Astrocyte of the spinal cord (primary cell): ENCODE data around the gene SCGB3A2.

Experiments
- DNase-seq: peaks from one replicate; pipeline ENCODE4 v3.0.0; 2011; ENCODE audit warnings: low read depth, low spot score
- H3K4me3 ChIP-seq: 2 replicates; pipeline ENCODE4 v1.5.1; 2011; ENCODE audit warnings: low read depth, mild to moderate bottlenecking, low read length, moderate library complexity
- in situ Hi-C: cut with HindIII; loops from 2 replicates; pipeline ENCODE4 v1.10.0; 2017; ENCODE audit warnings: low sequenced_read_pairs
- TF ChIP-seq, protein P1 (sequence below): IDR thresholded peaks from 2 replicates; pipeline ENCODE4 v1.5.1; 2012; ENCODE audit warnings: low read depth, mild to moderate bottlenecking, low read length, inconsistent platforms

SCGB3A2 gene

GRCh38 chr5:147874910-147875367, 3.6 kb upstream of the SCGB3A2 start:
- in situ Hi-C loops, result no loop called here
- H3K4me3 ChIP-seq, result no peak overlapping the region
- no peak for DNase-seq
- TF ChIP-seq, protein P1, sequence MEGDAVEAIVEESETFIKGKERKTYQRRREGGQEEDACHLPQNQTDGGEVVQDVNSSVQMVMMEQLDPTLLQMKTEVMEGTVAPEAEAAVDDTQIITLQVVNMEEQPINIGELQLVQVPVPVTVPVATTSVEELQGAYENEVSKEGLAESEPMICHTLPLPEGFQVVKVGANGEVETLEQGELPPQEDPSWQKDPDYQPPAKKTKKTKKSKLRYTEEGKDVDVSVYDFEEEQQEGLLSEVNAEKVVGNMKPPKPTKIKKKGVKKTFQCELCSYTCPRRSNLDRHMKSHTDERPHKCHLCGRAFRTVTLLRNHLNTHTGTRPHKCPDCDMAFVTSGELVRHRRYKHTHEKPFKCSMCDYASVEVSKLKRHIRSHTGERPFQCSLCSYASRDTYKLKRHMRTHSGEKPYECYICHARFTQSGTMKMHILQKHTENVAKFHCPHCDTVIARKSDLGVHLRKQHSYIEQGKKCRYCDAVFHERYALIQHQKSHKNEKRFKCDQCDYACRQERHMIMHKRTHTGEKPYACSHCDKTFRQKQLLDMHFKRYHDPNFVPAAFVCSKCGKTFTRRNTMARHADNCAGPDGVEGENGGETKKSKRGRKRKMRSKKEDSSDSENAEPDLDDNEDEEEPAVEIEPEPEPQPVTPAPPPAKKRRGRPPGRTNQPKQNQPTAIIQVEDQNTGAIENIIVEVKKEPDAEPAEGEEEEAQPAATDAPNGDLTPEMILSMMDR, result no peak

DNA sequence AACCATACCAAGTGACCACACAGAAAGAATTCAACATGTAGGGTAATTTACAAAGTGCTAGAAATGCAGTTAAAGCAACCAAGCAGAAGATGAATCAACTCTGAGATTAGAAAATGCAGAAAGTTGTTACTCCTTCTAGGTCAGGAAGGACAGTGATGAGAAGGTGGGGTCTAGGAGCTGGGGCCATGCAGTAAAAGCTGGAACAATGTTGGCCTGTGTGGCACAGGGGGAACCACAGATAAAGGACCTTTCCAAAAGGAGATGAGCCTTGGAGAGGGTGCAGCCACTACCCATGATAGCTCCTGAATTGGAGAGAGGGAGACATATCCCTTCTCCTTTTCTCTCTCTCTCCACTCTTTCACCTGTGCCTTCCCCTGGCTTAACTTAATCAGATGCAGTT, 2.4 kb upstream of the SCGB3A2 start:
- in situ Hi-C loops, result no loop called here
- TF ChIP-seq, protein P1, result no peak
- H3K4me3 ChIP-seq, result no peak overlapping the region
- no peak for DNase-seq

DNA sequence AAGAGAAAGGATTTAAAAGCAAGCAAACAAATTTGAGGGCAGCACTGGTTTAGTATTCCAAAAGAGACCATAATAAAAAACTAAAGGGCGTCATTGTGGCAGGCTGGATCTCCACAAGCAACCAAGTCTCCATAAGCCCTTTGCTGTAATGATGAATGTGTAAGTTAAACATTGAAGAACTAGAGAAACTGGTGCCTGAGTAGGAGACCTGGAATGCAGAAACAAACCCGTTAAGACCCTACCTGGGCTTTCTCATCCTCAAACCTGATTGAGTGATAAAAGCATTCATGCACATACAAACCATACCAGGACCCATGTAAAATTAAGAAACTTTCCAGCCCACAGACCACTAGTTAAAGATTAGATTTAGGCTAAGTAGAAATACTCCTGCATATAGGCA, 1.9 kb upstream of the SCGB3A2 start:
- in situ Hi-C loops, result no loop called here
- no peak for DNase-seq
- TF ChIP-seq, protein P1, result no peak

GRCh38 chr5:147879784-147880183, 1.3 kb downstream of the SCGB3A2 start:
- TF ChIP-seq, protein P1, result no peak
- in situ Hi-C loops, result no loop called here
- H3K4me3 ChIP-seq, result no peak overlapping the region
- no peak for DNase-seq

More for the DNA sequence above, 1.9 kb upstream of the SCGB3A2 start:
- no peak overlapping the region for H3K4me3 ChIP-seq

DNA sequence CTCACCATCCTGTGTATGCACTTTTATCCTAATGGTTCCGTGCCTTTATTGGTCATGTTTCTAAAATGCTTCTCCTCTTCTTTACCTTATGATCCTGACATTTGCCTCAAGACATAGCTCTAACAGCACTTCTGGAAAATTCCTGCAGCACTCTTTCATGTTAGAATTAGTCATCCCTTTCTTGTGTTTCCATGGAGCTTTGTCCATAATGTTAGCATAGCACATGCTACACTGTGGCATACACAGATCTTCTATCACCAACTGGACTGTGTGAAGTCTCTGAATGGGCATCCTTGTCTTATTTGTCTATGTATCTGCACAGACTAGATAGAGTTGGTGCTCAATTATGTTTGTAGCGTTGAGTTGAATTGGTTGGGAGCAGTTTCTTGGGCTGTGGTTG, 2.0 kb downstream of the SCGB3A2 start:
- TF ChIP-seq, protein P1, result no peak
- no peak overlapping the region for H3K4me3 ChIP-seq
- in situ Hi-C loops, result no loop called here
- no peak for DNase-seq

GRCh38 chr5:147882586-147883313, 4.2 kb downstream of the SCGB3A2 start:
- no peak overlapping the region for H3K4me3 ChIP-seq
- TF ChIP-seq, protein P1, result no peak
- DNase-seq, result no peak
- in situ Hi-C loops, result no loop called here
